Measurements from ENCODE around the gene WNT9A. TPM values are rescaled to one million over a fixed set of nuclear protein-coding genes. Genes with fewer than 3 reads are reported as not detected.

The WNT9A gene
- total RNA-seq, 1 experiment from 2014 or later = 1.5 TPM

DNA sequence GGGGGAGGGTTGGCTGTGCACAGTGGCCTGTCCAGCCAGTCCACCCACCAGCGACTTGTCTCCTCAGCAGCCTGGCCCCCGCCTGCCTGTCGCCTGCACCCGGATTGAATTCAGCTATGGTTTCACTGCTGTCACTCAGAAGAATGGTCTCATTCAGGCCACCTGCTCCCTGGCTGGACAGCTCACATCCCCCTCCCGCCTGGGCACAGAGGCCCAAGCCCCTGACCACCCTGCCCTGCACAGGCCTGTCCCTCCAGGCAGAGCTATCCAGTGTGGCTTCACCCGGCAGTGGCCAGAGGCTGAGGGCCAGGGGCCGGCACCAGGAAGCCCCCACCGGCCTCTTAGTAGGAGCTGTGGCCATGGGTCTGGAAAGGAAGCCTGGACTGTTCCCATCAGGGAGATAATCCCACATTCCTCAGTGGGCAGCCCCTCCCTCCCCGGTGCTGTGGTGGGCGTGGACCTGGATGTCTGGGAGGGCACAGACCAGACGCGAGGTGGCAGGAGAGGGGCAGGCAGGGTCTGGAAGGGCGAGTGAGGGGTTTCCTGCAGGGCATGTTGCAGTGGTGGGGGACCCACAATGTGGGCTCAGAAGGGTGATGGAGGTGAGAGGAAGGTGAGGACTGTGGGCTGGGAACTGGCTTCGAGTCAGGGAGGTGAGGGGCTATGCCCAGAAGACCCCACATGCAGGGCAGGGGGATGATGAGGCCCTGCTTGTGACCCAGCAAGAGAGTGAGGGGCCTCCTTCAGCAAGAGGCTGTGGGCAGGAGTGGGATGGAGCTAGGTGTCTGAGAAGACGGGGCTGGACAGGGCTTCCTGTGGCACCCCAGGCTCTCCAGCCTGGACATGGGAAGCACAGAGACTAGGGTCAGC is 30.4 kb downstream of the WNT9A start (continued):
- TF ChIP-seq, protein P1, sequence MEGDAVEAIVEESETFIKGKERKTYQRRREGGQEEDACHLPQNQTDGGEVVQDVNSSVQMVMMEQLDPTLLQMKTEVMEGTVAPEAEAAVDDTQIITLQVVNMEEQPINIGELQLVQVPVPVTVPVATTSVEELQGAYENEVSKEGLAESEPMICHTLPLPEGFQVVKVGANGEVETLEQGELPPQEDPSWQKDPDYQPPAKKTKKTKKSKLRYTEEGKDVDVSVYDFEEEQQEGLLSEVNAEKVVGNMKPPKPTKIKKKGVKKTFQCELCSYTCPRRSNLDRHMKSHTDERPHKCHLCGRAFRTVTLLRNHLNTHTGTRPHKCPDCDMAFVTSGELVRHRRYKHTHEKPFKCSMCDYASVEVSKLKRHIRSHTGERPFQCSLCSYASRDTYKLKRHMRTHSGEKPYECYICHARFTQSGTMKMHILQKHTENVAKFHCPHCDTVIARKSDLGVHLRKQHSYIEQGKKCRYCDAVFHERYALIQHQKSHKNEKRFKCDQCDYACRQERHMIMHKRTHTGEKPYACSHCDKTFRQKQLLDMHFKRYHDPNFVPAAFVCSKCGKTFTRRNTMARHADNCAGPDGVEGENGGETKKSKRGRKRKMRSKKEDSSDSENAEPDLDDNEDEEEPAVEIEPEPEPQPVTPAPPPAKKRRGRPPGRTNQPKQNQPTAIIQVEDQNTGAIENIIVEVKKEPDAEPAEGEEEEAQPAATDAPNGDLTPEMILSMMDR (IDR thresholded peaks at IDR 0.05) = no peak

DNA sequence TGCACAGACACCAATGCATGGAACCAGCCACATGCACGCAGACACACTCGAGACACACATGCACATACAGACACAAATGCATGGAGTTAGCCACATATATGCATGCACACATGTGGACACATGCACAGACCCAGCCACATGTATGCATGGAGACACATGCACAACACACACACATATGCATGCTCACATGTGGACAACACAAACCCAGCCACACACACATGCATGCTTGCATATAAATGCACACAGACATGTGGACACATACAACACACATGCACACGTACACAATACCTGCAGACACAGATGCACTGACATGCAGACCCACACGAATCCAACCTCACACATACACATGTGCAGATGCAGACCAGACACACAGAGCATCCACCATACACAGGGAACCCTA is 31.1 kb downstream of the WNT9A start:
- no peak overlapping the region for H3K27ac Mint-ChIP-seq
- ATAC-seq (no peak), DNase-seq (ENCODE audit: low spot score) (no peak)
- H3K4me3 Mint-ChIP-seq = no peak overlapping the region
- H3K27me3 Mint-ChIP-seq (ENCODE audit: low read depth) = no peaks in the 10 kb centered on the region
- H3K36me3 Mint-ChIP-seq = no peaks in the 10 kb centered on the region
- POLR2A ChIA-PET = no interaction called here
- CTCF ChIA-PET = no interaction called here
- H3K9me3 Mint-ChIP-seq = no peaks in the 10 kb centered on the region
- H3K4me1 Mint-ChIP-seq = peaks cover 23% of the 10 kb centered on the region
- TF ChIP-seq HMGA2 (CRISPR knock-in tag; IDR thresholded peaks at IDR 0.05) (no peak), KAT7 (CRISPR knock-in tag; IDR thresholded peaks at IDR 0.05; ENCODE audit: borderline replicate concordance) (no peak), NFATC4 (CRISPR knock-in tag; IDR thresholded peaks at IDR 0.05) (no peak), ELF4 (CRISPR knock-in tag; IDR thresholded peaks at IDR 0.05; ENCODE audit: low read depth) (no peak), OVOL2 (CRISPR knock-in tag; IDR thresholded peaks at IDR 0.05; ENCODE audit: borderline replicate concordance) (no peak), ZNF121 (CRISPR knock-in tag; IDR thresholded peaks at IDR 0.05) (no peak), GABPB1 (CRISPR knock-in tag; IDR thresholded peaks at IDR 0.05) (no peak), ZNF219 (CRISPR knock-in tag; IDR thresholded peaks at IDR 0.05; ENCODE audit: borderline replicate concordance) (no peak), NR3C1 (CRISPR knock-in tag; conservative IDR thresholded peaks at IDR 0.05; ENCODE audit: low read depth) (no peak), ZNF423 (CRISPR knock-in tag; IDR thresholded peaks at IDR 0.05) (no peak), MXD4 (CRISPR knock-in tag; IDR thresholded peaks at IDR 0.05; ENCODE audit: borderline replicate concordance) (no peak), PRRX2 (CRISPR knock-in tag; IDR thresholded peaks at IDR 0.05) (no peak), JUN (CRISPR knock-in tag; IDR thresholded peaks at IDR 0.05) (no peak), ZNF263 (CRISPR knock-in tag; IDR thresholded peaks at IDR 0.05; ENCODE audit: low read depth) (no peak)
- TF ChIP-seq, protein P2, sequence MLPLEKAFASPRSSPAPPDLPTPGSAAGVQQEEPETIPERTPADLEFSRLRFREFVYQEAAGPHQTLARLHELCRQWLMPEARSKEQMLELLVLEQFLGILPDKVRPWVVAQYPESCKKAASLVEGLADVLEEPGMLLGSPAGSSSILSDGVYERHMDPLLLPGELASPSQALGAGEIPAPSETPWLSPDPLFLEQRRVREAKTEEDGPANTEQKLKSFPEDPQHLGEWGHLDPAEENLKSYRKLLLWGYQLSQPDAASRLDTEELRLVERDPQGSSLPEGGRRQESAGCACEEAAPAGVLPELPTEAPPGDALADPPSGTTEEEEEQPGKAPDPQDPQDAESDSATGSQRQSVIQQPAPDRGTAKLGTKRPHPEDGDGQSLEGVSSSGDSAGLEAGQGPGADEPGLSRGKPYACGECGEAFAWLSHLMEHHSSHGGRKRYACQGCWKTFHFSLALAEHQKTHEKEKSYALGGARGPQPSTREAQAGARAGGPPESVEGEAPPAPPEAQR (CRISPR knock-in tag; IDR thresholded peaks at IDR 0.05) = no peak
- TF ChIP-seq, protein P3, sequence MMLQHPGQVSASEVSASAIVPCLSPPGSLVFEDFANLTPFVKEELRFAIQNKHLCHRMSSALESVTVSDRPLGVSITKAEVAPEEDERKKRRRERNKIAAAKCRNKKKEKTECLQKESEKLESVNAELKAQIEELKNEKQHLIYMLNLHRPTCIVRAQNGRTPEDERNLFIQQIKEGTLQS (CRISPR knock-in tag; conservative IDR thresholded peaks at IDR 0.05) = no peak
- TF ChIP-seq, protein P4, sequence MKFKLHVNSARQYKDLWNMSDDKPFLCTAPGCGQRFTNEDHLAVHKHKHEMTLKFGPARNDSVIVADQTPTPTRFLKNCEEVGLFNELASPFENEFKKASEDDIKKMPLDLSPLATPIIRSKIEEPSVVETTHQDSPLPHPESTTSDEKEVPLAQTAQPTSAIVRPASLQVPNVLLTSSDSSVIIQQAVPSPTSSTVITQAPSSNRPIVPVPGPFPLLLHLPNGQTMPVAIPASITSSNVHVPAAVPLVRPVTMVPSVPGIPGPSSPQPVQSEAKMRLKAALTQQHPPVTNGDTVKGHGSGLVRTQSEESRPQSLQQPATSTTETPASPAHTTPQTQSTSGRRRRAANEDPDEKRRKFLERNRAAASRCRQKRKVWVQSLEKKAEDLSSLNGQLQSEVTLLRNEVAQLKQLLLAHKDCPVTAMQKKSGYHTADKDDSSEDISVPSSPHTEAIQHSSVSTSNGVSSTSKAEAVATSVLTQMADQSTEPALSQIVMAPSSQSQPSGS (CRISPR knock-in tag; IDR thresholded peaks at IDR 0.05; ENCODE audit: borderline replicate concordance, low read depth) = no peak
- TF ChIP-seq, protein P5, sequence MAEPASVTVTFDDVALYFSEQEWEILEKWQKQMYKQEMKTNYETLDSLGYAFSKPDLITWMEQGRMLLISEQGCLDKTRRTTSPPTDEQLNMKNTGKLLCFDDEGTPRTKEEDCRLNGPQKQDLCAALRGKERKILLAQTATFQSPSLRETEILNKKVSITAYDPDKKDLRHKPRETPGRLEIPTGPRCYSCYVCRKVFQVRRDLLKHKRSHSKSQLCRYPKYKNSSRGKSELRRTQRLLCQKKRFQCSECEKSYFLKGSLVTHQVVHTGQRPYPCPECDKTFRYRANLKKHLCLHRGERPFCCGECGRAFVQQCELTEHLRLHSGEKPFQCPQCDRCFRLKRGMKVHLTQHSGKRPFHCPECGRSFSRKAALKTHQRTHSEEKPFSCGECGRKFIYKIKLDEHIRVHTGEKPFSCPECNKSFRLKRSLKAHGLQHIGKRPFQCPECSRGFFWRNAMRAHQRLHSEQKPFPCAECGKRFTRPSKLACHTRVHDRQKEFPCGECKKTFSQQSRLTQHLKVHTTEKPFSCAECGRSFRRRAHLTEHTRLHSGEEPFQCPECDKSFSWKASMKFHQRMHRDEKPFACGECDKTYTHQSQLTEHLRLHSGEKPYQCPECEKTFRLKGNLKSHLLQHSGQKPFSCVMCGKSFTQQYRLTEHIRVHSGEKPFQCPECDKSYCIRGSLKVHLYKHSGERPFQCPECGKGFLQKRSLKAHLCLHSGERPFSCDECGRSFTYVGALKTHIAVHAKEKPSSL (CRISPR knock-in tag; conservative IDR thresholded peaks at IDR 0.05) = no peak
- TF ChIP-seq, protein P6, sequence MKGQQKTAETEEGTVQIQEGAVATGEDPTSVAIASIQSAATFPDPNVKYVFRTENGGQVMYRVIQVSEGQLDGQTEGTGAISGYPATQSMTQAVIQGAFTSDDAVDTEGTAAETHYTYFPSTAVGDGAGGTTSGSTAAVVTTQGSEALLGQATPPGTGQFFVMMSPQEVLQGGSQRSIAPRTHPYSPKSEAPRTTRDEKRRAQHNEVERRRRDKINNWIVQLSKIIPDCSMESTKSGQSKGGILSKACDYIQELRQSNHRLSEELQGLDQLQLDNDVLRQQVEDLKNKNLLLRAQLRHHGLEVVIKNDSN (CRISPR knock-in tag; IDR thresholded peaks at IDR 0.05) = no peak
- TF ChIP-seq, protein P7, sequence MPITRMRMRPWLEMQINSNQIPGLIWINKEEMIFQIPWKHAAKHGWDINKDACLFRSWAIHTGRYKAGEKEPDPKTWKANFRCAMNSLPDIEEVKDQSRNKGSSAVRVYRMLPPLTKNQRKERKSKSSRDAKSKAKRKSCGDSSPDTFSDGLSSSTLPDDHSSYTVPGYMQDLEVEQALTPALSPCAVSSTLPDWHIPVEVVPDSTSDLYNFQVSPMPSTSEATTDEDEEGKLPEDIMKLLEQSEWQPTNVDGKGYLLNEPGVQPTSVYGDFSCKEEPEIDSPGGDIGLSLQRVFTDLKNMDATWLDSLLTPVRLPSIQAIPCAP (CRISPR knock-in tag; IDR thresholded peaks at IDR 0.05) = no peak
